Adipocyte (in vitro differentiated cells): ENCODE data around the gene AGAP3.

Source experiments
- DNase-seq: peaks from one replicate; pipeline ENCODE4 v3.0.0-alpha.2; 2015; ENCODE audit warnings: low read depth
- H3K27me3 ChIP-seq: replicated peaks from 2 replicates; pipeline ENCODE4 v1.7.0; 2013; ENCODE audit warnings: mild to moderate bottlenecking, low read length, moderate library complexity; ENCODE audit not compliant: control insufficient read depth, insufficient read depth
- H3K36me3 ChIP-seq: 2 replicates; pipeline ENCODE4 v1.7.0; 2013; ENCODE audit warnings: low read length, mild to moderate bottlenecking, moderate library complexity; ENCODE audit not compliant: control insufficient read depth, insufficient read depth, severe bottlenecking
- H3K4me1 ChIP-seq: 2 replicates; pipeline ENCODE4 v1.7.0; 2013; ENCODE audit warnings: mild to moderate bottlenecking, low read length, moderate library complexity; ENCODE audit not compliant: control insufficient read depth, insufficient read depth
- H3K4me3 ChIP-seq: 2 replicates; pipeline ENCODE4 v1.7.0; 2013; ENCODE audit warnings: mild to moderate bottlenecking, low read length, moderate library complexity
- H3K9ac ChIP-seq: 2 replicates; pipeline ENCODE4 v1.7.0; 2013; ENCODE audit warnings: mild to moderate bottlenecking, low read length, moderate library complexity
- H3K9me3 ChIP-seq: 2 replicates; pipeline ENCODE4 v1.7.0; 2013; ENCODE audit warnings: mild to moderate bottlenecking, low read length, moderate library complexity; ENCODE audit not compliant: control insufficient read depth

The AGAP3 gene

GRCh38 chr7:151059367-151060112 is 26.7 kb upstream of the AGAP3 start, which contains the start of gene SLC4A2:
SLC4A2 (plus strand) TSS chr7:151059589; CDS start chr7:151061988, 2,399 bp downstream.
- Histone ChIP-seq H3K36me3 (peaks cover 2% of the 10 kb centered on the region), H3K9ac (peak within 1 kb of the TSS; percentile 92), H3K4me3 (peak within 1 kb of the TSS; percentile 94), H3K27me3 (no peaks in the 10 kb centered on the region), H3K4me1 (peaks cover 49% of the 10 kb centered on the region), H3K9me3 (no peaks in the 10 kb centered on the region)
- peak; percentile 91 for DNase-seq

GRCh38 chr7:151060113-151060415 is 26.2 kb upstream of the AGAP3 start:
- no peak for DNase-seq
- Histone ChIP-seq H3K9me3 (no peaks in the 10 kb centered on the region), H3K4me3 (peak overlapping the region; percentile 94), H3K27me3 (no peaks in the 10 kb centered on the region), H3K9ac (peak overlapping the region; percentile 92), H3K36me3 (peaks cover 7% of the 10 kb centered on the region), H3K4me1 (peaks cover 49% of the 10 kb centered on the region)

DNA sequence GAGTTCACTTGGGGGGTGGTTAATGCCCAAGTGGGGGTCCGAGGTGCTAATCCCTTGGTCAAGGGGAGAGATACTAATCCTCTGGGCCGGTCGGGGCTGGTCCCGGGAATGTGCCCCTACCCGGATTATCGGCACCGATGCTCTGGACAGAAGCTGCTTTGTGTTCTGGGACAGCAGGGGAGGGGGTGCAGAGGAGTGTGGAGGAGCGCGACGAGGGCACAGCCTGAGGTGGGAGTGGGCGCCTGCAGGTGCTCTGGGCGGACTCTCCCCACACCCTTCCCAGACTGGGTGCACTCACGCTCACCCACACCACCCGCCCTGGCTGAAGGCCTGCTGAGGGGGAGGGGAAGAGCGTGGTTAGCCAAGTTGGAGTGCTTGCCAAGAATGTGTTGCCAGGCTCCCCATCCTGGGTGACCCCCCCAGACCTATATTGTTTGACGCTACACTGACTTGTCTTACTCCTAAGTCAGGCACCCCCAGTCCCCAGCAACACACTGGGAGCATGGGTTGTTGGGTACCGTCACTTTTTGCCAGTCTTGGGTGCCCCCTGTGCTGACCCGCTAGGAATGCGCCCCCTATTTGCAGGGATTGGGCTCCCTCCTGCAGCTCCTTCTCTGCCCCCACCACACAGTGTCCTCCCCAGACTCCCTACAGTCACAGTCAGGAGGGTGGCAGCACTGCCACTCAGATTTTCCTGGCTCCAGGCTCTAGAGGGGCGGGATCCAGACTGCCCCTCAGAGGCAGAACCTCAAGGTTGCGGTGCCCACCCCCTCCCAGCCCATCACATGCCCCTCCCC is 25.7 kb upstream of the AGAP3 start:
- Histone ChIP-seq H3K36me3 (peaks cover 13% of the 10 kb centered on the region), H3K4me1 (peaks cover 49% of the 10 kb centered on the region), H3K4me3 (peak overlapping the region; percentile 94), H3K9me3 (no peaks in the 10 kb centered on the region), H3K9ac (peak overlapping the region; percentile 92), H3K27me3 (no peaks in the 10 kb centered on the region)
- peak; percentile 43 for DNase-seq

DNA sequence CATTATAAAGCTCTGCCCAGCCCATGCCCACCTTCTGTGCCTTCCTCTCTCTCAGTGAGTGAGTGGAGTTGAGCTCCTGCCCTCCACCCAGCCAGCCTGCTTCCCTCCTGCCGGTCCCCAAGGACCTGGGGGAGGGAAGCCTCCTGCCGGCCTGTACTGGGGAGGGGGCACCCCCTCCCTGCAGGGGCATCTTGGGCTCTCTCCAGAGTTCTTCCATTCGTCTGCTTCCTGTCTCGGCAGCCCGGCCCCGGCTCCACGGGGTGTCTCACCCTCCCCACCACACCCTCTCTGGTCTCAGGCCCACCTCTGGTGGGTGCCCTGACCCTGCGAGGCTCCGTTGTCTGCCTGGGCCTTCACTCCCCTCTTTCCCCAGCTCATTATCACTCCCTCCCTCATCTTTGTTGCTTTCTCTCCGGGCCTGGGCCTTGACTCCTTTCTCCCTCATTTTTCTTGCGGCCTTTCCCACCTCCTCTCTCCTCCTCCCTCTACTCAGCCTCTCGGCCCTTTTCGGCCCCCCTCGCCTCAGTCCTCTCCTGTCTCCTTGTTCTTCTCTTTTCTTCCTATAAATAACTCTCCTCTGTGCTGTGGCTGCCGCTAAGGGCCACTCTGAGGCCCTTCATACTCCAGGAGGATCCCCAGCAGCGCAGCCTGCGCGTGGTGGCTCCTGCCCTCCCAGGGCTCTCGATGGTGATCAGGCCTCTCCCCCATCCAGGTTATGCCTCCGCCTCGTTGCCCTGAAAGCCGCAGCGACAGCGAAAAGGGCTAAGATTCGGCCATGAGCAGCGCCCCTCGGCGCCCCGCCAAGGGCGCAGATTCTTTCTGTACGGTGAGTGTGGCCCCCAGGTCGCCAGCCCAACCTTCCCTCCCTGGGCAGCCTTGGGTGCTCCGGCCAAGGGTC is 24.8 kb upstream of the AGAP3 start:
- H3K9me3 ChIP-seq: no peaks in the 10 kb centered on the region
- peaks cover 49% of the 10 kb centered on the region for H3K4me1 ChIP-seq
- peak overlapping the region; percentile 92 for H3K9ac ChIP-seq
- H3K27me3 ChIP-seq: no peaks in the 10 kb centered on the region
- peak overlapping the region; percentile 94 for H3K4me3 ChIP-seq
- H3K36me3 ChIP-seq: peaks cover 21% of the 10 kb centered on the region
- no peak for DNase-seq

DNA sequence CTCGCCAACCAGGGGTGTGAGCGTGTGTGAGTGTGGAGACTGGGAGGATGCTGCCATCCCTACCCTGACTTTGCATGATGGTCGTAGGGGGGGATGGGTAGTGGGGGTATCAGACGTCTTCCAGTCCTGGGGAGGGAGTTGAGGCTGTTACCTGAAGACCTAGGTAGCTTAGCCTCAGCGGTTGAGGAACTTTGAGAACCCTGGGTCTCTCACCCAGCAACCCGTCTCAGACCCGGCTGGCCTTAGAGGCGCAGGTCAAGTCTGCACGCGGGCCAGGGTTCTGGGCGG is 24.2 kb upstream of the AGAP3 start:
- Histone ChIP-seq H3K27me3 (no peaks in the 10 kb centered on the region), H3K4me3 (peak overlapping the region; percentile 94), H3K4me1 (peaks cover 44% of the 10 kb centered on the region), H3K36me3 (peaks cover 26% of the 10 kb centered on the region), H3K9me3 (no peaks in the 10 kb centered on the region), H3K9ac (peak overlapping the region; percentile 92)
- DNase-seq: no peak

- Histone ChIP-seq H3K4me1 (peaks cover 41% of the 10 kb centered on the region), H3K9ac (peak overlapping the region; percentile 63), H3K27me3 (no peaks in the 10 kb centered on the region), H3K36me3 (peaks cover 32% of the 10 kb centered on the region), H3K9me3 (no peaks in the 10 kb centered on the region), H3K4me3 (peak overlapping the region; percentile 63)
- DNase-seq: peak; percentile 65
Observed at GRCh38 chr7:151062399-151063211, 23.7 kb upstream of the AGAP3 start.

GRCh38 chr7:151063212-151063561 is 23.1 kb upstream of the AGAP3 start:
- Histone ChIP-seq H3K9ac (peak overlapping the region; percentile 39), H3K4me1 (peaks cover 41% of the 10 kb centered on the region), H3K36me3 (peaks cover 38% of the 10 kb centered on the region), H3K9me3 (no peaks in the 10 kb centered on the region), H3K4me3 (no peak overlapping the region), H3K27me3 (no peaks in the 10 kb centered on the region)
- peak; percentile 49 for DNase-seq

- no peaks in the 10 kb centered on the region for H3K9me3 ChIP-seq
- H3K9ac ChIP-seq: no peak overlapping the region
- H3K27me3 ChIP-seq: no peaks in the 10 kb centered on the region
- peaks cover 31% of the 10 kb centered on the region for H3K4me1 ChIP-seq
- no peak overlapping the region for H3K4me3 ChIP-seq
- DNase-seq: no peak
- peaks cover 47% of the 10 kb centered on the region for H3K36me3 ChIP-seq
Observed at GRCh38 chr7:151064454-151064853, 21.8 kb upstream of the AGAP3 start.

GRCh38 chr7:151064993-151065392 is 21.3 kb upstream of the AGAP3 start:
- H3K9ac ChIP-seq: no peak overlapping the region
- H3K36me3 ChIP-seq: peaks cover 51% of the 10 kb centered on the region
- H3K9me3 ChIP-seq: no peaks in the 10 kb centered on the region
- no peak overlapping the region for H3K4me3 ChIP-seq
- H3K4me1 ChIP-seq: peaks cover 31% of the 10 kb centered on the region
- no peak for DNase-seq
- H3K27me3 ChIP-seq: no peaks in the 10 kb centered on the region

DNA sequence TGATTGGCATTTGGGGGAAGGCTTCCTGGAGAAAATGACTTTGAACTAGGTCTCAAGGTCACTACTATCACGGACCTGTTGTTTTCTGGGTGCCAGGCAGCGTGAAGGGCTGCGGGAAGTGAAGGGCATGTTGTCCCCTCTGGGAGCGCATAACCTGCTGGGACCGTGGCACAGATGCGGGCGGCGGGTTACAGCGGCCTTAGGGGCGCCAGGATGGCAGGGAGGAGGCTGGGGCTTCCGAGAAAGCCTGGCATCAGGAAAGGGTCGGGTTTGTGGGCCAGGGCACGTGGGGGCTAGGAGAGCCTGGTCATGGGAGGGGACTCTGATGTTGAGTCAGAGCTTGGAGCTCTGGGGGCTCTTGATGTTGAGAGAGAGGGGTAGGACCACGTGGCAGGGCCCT is 20.8 kb upstream of the AGAP3 start:
- H3K4me3 ChIP-seq: no peak overlapping the region
- no peaks in the 10 kb centered on the region for H3K27me3 ChIP-seq
- peaks cover 56% of the 10 kb centered on the region for H3K36me3 ChIP-seq
- DNase-seq: no peak
- H3K9ac ChIP-seq: no peak overlapping the region
- peaks cover 27% of the 10 kb centered on the region for H3K4me1 ChIP-seq
- no peaks in the 10 kb centered on the region for H3K9me3 ChIP-seq
